ENCODE results near the gene ORM2.

ORM2 gene

DNA sequence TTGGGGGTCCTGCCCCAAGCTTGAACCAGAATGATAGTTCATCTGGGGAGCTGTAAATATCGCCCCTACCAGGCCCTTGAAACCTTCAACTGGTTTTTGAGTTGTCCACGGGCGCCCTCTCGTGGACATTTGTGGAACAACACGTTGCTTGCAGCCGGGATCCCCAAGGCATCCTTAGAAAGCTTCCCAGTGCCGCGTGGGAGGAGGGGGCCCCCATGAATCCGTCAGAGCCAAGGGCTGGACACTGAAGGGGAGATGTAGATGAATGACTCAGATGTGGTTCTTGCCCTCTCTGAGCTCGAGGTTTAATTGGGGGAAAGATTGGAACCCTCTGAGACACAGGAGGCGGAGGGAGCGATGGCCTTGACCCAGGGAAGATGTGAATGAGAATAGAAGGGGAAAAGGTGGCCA is 38.6 kb upstream of the ORM2 start:
- H3K4ac ChIP-seq (ENCODE audit: low read depth in 1 of 2, low read length in 2 of 2) = no peak overlapping the region
- no peak overlapping the region for H2BK12ac ChIP-seq (ENCODE audit: low read length in 2 of 2)
- no peak overlapping the region for H2AFZ ChIP-seq (ENCODE audit: low read depth, low read length)
- H3K4me3 ChIP-seq (ENCODE audit: insufficient read depth in 1 of 2, low read depth in 1 of 2, low read length in 2 of 2) = no peak overlapping the region
- H4K91ac ChIP-seq (ENCODE audit: low read length) = no peak overlapping the region
- H3K36me3 ChIP-seq (ENCODE audit: control insufficient read depth in 1 of 2, insufficient read depth in 2 of 2, low read depth in 1 of 2, low read length in 2 of 2) = peaks cover 21 to 40% of the 10 kb centered on the region in 2 experiments
- peak overlapping the region; percentile 95 for H2AK5ac ChIP-seq (ENCODE audit: low read length, severe bottlenecking)
- no peak overlapping the region for H3K14ac ChIP-seq (ENCODE audit: low read length in 2 of 2)
- no peaks in the 10 kb centered on the region for H3K27me3 ChIP-seq (ENCODE audit: control insufficient read depth in 1 of 2, insufficient read depth in 1 of 2, low read length in 2 of 2)
- peaks cover 41% of the 10 kb centered on the region for H3K4me1 ChIP-seq (ENCODE audit: control insufficient read depth, insufficient read depth, low read depth, low read length)
- H2BK120ac ChIP-seq (ENCODE audit: low read depth, low read length) = no peak overlapping the region
- H3K9ac ChIP-seq (ENCODE audit: low read length) = no peak overlapping the region
- no peak overlapping the region for H2BK15ac ChIP-seq (ENCODE audit: low read depth, poor library complexity, severe bottlenecking)
- H3K9me3 ChIP-seq (ENCODE audit: control insufficient read depth, low read length) = peaks cover 13% of the 10 kb centered on the region
- no peak overlapping the region for H3K23ac ChIP-seq (ENCODE audit: low read length in 2 of 2)
- no peak overlapping the region for H3K4me2 ChIP-seq (ENCODE audit: low read length, poor library complexity, severe bottlenecking)
- no peak overlapping the region for H2BK5ac ChIP-seq (ENCODE audit: low read depth, low read length, poor library complexity, severe bottlenecking)
- WGBS = 19% methylated on average over 12 of the region's 12 CpGs
- no peak overlapping the region for H3K27ac ChIP-seq (ENCODE audit: low read length, poor library complexity, severe bottlenecking)
- H3K79me1 ChIP-seq (replicated peaks; ENCODE audit: low read length, poor library complexity, severe bottlenecking) = peaks cover 7% of the 10 kb centered on the region
- peak; percentile 75 for DNase-seq
- H4K8ac ChIP-seq (ENCODE audit: low read length) = no peak overlapping the region
- H3K18ac ChIP-seq (ENCODE audit: low read depth in 1 of 2, low read length in 2 of 2) = no peak overlapping the region

DNA sequence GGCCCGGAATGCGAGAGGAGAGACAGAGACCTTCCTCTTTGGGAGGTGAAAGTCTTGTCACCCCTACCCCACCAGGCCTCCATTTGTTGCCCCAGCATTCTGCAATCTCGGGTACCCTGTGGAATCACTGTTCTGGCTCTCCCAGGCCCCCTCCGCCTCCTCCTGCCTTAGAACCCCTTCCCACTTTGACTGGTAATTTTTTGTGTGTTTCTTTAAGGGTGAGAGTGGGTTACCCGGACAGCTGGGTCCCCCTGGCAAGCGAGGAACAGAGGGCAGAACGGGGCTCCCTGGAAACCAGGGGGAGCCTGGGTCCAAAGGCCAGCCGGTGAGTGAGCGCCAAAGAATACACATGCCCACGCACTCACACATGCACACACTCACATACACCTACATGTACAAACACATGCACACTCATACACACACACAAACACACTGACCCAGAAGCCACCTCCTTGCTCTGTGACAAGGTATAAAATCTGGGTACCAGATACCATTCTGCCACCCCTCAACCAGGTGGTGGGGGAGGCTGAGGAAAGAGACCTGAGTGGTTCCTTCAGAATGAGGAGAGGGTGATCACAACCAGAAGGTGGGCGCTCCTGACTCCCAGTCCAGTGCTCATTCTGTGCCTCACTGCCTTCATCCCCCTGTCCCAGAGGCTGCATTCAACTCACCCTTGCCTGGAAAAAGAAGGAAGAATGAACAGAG is 37.6 kb upstream of the ORM2 start:
- Histone ChIP-seq H3K23ac (ENCODE audit: low read length in 2 of 2) (no peak overlapping the region), H3K4ac (ENCODE audit: low read depth in 1 of 2, low read length in 2 of 2) (no peak overlapping the region), H3K27me3 (ENCODE audit: control insufficient read depth in 1 of 2, insufficient read depth in 1 of 2, low read length in 2 of 2) (no peaks in the 10 kb centered on the region), H4K8ac (ENCODE audit: low read length) (no peak overlapping the region), H3K9me3 (ENCODE audit: control insufficient read depth, low read length) (peaks cover 13% of the 10 kb centered on the region), H4K91ac (ENCODE audit: low read length) (no peak overlapping the region), H2BK5ac (ENCODE audit: low read depth, low read length, poor library complexity, severe bottlenecking) (no peak overlapping the region), H3K27ac (ENCODE audit: low read length, poor library complexity, severe bottlenecking) (no peak overlapping the region), H3K9ac (ENCODE audit: low read length) (no peak overlapping the region), H3K4me2 (ENCODE audit: low read length, poor library complexity, severe bottlenecking) (no peak overlapping the region), H3K79me1 (replicated peaks; ENCODE audit: low read length, poor library complexity, severe bottlenecking) (peaks cover 4% of the 10 kb centered on the region), H3K36me3 (ENCODE audit: control insufficient read depth in 1 of 2, insufficient read depth in 2 of 2, low read depth in 1 of 2, low read length in 2 of 2) (peaks cover 27 to 36% of the 10 kb centered on the region in 2 experiments), H2AK5ac (ENCODE audit: low read length, severe bottlenecking) (no peak overlapping the region), H3K4me3 (ENCODE audit: insufficient read depth in 1 of 2, low read depth in 1 of 2, low read length in 2 of 2) (no peak overlapping the region), H2BK120ac (ENCODE audit: low read depth, low read length) (no peak overlapping the region), H2BK15ac (ENCODE audit: low read depth, poor library complexity, severe bottlenecking) (no peak overlapping the region), H3K4me1 (ENCODE audit: control insufficient read depth, insufficient read depth, low read depth, low read length) (peaks cover 33% of the 10 kb centered on the region), H3K14ac (ENCODE audit: low read length in 2 of 2) (no peak overlapping the region), H2AFZ (ENCODE audit: low read depth, low read length) (no peak overlapping the region), H2BK12ac (ENCODE audit: low read length in 2 of 2) (no peak overlapping the region), H3K18ac (ENCODE audit: low read depth in 1 of 2, low read length in 2 of 2) (no peak overlapping the region)
- DNase-seq = no peak
- WGBS = 94% methylated on average over 6 of the region's 11 CpGs

DNA sequence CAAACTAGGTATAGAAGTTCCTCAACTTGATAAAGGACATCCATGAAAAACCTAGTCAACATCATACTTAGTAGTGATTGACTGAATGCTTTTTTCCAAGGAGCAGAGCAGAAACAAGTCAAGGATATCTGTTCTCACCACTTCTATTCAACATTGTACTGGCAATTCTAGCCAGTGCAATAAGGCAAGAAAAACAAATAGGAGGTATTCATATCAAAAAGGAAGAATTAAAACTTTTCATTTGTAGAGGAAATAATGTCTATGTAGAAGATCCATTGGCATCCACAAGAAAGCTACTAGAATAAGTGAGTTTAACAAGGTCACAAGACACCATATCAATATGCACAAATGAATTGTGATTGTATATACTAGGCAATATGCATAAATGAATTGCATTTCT is 35.0 kb upstream of the ORM2 start:
- Histone ChIP-seq H3K79me1 (replicated peaks; ENCODE audit: low read length, poor library complexity, severe bottlenecking) (no peaks in the 10 kb centered on the region), H3K9ac (ENCODE audit: low read length) (no peak overlapping the region), H3K4ac (ENCODE audit: low read depth in 1 of 2, low read length in 2 of 2) (no peak overlapping the region), H2BK15ac (ENCODE audit: low read depth, poor library complexity, severe bottlenecking) (no peak overlapping the region), H3K23ac (ENCODE audit: low read length in 2 of 2) (no peak overlapping the region), H3K27me3 (ENCODE audit: control insufficient read depth in 1 of 2, insufficient read depth in 1 of 2, low read length in 2 of 2) (no peaks in the 10 kb centered on the region), H4K91ac (ENCODE audit: low read length) (no peak overlapping the region), H3K27ac (ENCODE audit: low read length, poor library complexity, severe bottlenecking) (no peak overlapping the region), H3K14ac (ENCODE audit: low read length in 2 of 2) (no peak overlapping the region), H3K18ac (ENCODE audit: low read depth in 1 of 2, low read length in 2 of 2) (no peak overlapping the region), H3K4me1 (ENCODE audit: control insufficient read depth, insufficient read depth, low read depth, low read length) (peaks cover 9% of the 10 kb centered on the region), H2BK12ac (ENCODE audit: low read length in 2 of 2) (no peak overlapping the region), H3K4me2 (ENCODE audit: low read length, poor library complexity, severe bottlenecking) (no peak overlapping the region), H3K9me3 (ENCODE audit: control insufficient read depth, low read length) (peaks cover 13% of the 10 kb centered on the region), H3K4me3 (ENCODE audit: insufficient read depth in 1 of 2, low read depth in 1 of 2, low read length in 2 of 2) (peak overlapping the region in 1 of 2 experiments; percentile 31), H2BK120ac (ENCODE audit: low read depth, low read length) (no peak overlapping the region), H2BK5ac (ENCODE audit: low read depth, low read length, poor library complexity, severe bottlenecking) (no peak overlapping the region), H2AK5ac (ENCODE audit: low read length, severe bottlenecking) (no peak overlapping the region), H3K36me3 (ENCODE audit: control insufficient read depth in 1 of 2, insufficient read depth in 2 of 2, low read depth in 1 of 2, low read length in 2 of 2) (peaks cover 27 to 29% of the 10 kb centered on the region in 2 experiments), H2AFZ (ENCODE audit: low read depth, low read length) (no peak overlapping the region), H4K8ac (ENCODE audit: low read length) (no peak overlapping the region)
- DNase-seq = no peak

DNA sequence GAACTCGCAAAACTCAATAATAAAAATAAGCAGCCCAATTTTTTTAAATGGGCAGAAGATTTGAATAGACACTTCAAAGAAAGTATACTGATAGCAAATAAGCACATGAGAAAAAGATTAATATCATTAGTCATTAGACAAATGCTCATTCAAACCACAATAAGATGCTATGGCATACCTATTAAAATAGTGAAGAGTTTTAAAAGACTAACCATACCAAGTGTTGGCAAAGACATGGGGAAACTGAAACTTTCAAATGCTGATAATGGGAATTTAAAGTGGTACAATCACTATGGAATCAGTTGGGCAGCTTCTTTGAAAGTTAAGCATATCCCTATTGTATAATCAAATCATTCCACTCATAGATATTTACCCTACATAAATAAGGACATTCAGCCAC is 33.3 kb upstream of the ORM2 start:
- no CpG with 5 or more reads among the region's 1 CpG for whole genome bisulfite sequencing

More for the DNA sequence above, 33.3 kb upstream of the ORM2 start:
- peaks cover 34 to 37% of the 10 kb centered on the region in 2 experiments for H3K36me3 ChIP-seq (ENCODE audit: control insufficient read depth in 1 of 2, insufficient read depth in 2 of 2, low read depth in 1 of 2, low read length in 2 of 2)
- H2AFZ ChIP-seq (ENCODE audit: low read depth, low read length) = no peak overlapping the region
- H3K27me3 ChIP-seq (ENCODE audit: control insufficient read depth in 1 of 2, insufficient read depth in 1 of 2, low read length in 2 of 2) = no peaks in the 10 kb centered on the region
- H3K27ac ChIP-seq (ENCODE audit: low read length, poor library complexity, severe bottlenecking) = no peak overlapping the region
- no peak overlapping the region for H2BK120ac ChIP-seq (ENCODE audit: low read depth, low read length)
- no peak overlapping the region for H3K9ac ChIP-seq (ENCODE audit: low read length)
- H2BK15ac ChIP-seq (ENCODE audit: low read depth, poor library complexity, severe bottlenecking) = no peak overlapping the region
- H3K14ac ChIP-seq (ENCODE audit: low read length in 2 of 2) = no peak overlapping the region
- H3K4ac ChIP-seq (ENCODE audit: low read depth in 1 of 2, low read length in 2 of 2) = no peak overlapping the region
- H2AK5ac ChIP-seq (ENCODE audit: low read length, severe bottlenecking) = no peak overlapping the region
- H3K4me1 ChIP-seq (ENCODE audit: control insufficient read depth, insufficient read depth, low read depth, low read length) = no peaks in the 10 kb centered on the region
- no peak overlapping the region for H4K8ac ChIP-seq (ENCODE audit: low read length)
- H3K23ac ChIP-seq (ENCODE audit: low read length in 2 of 2) = no peak overlapping the region
- peaks cover 13% of the 10 kb centered on the region for H3K9me3 ChIP-seq (ENCODE audit: control insufficient read depth, low read length)
- H3K18ac ChIP-seq (ENCODE audit: low read depth in 1 of 2, low read length in 2 of 2) = no peak overlapping the region
- DNase-seq = no peak
- no peak overlapping the region for H2BK12ac ChIP-seq (ENCODE audit: low read length in 2 of 2)
- no peaks in the 10 kb centered on the region for H3K79me1 ChIP-seq (replicated peaks; ENCODE audit: low read length, poor library complexity, severe bottlenecking)
- no peak overlapping the region for H2BK5ac ChIP-seq (ENCODE audit: low read depth, low read length, poor library complexity, severe bottlenecking)
- H3K4me2 ChIP-seq (ENCODE audit: low read length, poor library complexity, severe bottlenecking) = no peak overlapping the region
- H4K91ac ChIP-seq (ENCODE audit: low read length) = no peak overlapping the region
- H3K4me3 ChIP-seq (ENCODE audit: insufficient read depth in 1 of 2, low read depth in 1 of 2, low read length in 2 of 2) = no peak overlapping the region
